ENCODE results near the gene ZNF430.
A peak's percentile ranks its signal among the peaks of the same experiment; 100 is the strongest.

DNA sequence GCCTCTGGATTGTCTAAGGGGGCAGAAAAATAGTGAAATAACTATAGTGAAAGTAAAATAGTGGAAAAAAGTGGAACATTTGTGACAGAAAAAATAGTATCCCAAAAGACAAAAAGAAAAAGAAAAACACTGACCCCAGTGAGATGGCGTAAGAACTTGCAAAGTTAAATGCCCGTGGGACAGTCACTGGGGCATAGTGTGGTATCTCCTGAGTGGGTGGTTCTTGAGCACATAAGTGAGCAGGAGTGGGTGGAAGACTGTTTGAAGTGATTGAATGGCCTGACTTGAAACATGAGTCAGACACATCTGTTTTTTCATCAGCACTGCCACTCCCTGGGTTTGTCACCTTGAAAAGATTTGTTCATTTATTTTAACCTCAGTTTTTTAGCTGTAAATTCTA is 2.5 kb downstream of the ZNF430 start:
- TF ChIP-seq, protein P1, sequence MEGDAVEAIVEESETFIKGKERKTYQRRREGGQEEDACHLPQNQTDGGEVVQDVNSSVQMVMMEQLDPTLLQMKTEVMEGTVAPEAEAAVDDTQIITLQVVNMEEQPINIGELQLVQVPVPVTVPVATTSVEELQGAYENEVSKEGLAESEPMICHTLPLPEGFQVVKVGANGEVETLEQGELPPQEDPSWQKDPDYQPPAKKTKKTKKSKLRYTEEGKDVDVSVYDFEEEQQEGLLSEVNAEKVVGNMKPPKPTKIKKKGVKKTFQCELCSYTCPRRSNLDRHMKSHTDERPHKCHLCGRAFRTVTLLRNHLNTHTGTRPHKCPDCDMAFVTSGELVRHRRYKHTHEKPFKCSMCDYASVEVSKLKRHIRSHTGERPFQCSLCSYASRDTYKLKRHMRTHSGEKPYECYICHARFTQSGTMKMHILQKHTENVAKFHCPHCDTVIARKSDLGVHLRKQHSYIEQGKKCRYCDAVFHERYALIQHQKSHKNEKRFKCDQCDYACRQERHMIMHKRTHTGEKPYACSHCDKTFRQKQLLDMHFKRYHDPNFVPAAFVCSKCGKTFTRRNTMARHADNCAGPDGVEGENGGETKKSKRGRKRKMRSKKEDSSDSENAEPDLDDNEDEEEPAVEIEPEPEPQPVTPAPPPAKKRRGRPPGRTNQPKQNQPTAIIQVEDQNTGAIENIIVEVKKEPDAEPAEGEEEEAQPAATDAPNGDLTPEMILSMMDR (IDR thresholded peaks at IDR 0.05), result no peak
- TF ChIP-seq POLR2AphosphoS5 (IDR thresholded peaks at IDR 0.05; ENCODE audit: insufficient read depth in 1 of 2, low read depth in 1 of 2), result peak in 1 of 2 donors; percentile 18

Measured in vagina (tissue), 2 donors.